Astrocyte of the spinal cord (primary cell): ENCODE measurements around the gene FMO2.
A peak's percentile ranks its signal among the peaks of the same experiment; 100 is the strongest.

Experiments
- DNase-seq: peaks from one replicate; pipeline ENCODE4 v3.0.0; 2011; ENCODE audit warnings: low read depth, low spot score
- H3K4me3 ChIP-seq: 2 replicates; pipeline ENCODE4 v1.5.1; 2011; ENCODE audit warnings: low read depth, mild to moderate bottlenecking, low read length, moderate library complexity
- in situ Hi-C: cut with HindIII; loops from 2 replicates; pipeline ENCODE4 v1.10.0; 2017; ENCODE audit warnings: low sequenced_read_pairs
- TF ChIP-seq, protein P1 (sequence below): IDR thresholded peaks from 2 replicates; pipeline ENCODE4 v1.5.1; 2012; ENCODE audit warnings: low read depth, mild to moderate bottlenecking, low read length, inconsistent platforms

The FMO2 gene

DNA sequence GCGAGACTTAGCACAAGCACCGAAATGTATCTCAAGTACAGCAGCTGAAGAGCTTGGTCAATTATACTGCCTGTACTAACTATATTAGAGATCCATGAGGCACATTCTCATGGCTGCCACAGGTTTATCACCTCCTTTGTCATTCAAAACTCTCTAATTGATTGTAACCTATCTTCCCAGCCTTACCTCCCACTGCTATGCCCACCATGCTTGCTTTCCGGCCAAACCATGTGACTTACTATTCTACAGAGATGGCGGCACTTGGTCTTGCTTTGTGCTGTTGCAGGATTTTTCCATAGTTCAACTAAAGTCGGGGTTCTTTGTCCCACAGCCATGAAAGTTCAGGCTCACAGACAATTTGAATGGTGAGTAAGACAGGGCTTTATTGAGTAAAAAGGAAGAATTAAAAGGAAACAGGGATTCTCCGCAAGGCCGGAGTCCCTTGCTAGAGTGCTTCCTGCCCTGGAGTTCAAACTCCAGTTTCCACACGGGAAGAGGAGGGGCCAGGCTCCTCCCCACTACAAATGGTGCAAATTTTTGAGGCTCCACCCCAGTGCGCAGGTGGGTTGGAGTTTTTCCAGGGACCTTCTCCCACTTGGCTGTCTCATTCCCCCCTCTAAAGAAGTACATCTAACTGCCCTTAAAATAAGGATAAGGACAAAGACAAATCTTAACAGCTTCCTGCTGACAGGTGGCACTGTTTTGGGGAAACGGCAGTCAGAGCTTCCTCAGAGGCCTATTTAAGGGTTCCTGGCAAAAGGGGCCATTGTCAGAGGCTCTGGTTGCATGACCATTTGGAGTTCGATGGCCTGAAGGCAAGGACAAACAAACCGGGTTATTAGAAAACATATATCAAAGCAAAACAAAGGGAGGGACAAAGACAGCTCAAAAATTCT lies 28.7 kb downstream of the FMO2 start:
- in situ Hi-C loops = no loop called here
- TF ChIP-seq, protein P1, sequence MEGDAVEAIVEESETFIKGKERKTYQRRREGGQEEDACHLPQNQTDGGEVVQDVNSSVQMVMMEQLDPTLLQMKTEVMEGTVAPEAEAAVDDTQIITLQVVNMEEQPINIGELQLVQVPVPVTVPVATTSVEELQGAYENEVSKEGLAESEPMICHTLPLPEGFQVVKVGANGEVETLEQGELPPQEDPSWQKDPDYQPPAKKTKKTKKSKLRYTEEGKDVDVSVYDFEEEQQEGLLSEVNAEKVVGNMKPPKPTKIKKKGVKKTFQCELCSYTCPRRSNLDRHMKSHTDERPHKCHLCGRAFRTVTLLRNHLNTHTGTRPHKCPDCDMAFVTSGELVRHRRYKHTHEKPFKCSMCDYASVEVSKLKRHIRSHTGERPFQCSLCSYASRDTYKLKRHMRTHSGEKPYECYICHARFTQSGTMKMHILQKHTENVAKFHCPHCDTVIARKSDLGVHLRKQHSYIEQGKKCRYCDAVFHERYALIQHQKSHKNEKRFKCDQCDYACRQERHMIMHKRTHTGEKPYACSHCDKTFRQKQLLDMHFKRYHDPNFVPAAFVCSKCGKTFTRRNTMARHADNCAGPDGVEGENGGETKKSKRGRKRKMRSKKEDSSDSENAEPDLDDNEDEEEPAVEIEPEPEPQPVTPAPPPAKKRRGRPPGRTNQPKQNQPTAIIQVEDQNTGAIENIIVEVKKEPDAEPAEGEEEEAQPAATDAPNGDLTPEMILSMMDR = no peak
- DNase-seq = no peak
- no peak overlapping the region for H3K4me3 ChIP-seq

DNA sequence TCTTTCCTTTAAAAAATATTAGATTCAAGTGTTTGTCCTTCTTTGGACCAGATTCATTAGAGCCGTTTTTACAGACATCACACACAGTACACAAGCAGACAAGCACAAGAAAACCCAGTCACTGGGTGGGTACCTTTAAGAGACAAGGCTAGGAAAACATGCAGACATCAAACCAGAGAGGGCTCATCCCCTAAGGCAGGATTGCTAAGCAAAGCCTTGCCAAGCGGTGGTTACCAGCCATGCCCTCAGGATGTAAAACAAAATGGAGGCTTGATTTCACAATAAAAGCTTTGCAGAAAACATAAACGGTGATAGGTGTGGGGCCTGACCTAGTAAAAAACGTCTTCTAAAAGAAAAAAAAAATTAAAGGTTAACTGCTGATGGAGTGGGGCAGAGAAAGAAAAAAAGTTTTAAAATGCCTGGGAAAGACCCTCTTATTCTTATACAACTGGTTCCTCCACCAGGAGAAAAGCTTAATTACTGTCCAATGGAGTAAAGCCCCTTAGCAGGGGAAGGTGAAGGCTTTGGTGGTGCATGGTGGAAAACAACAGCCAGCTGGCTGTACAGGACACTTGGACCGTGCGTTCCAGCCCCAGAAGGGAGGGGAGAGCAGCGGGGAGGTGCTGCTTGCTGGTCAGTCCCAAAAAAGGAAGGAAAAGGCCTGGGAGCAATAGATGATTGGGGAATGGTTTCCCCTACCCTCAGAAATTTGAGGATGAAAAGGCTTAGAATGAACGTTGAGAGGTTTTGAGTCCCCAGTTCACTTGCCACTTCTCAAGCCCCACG lies 32.8 kb downstream of the FMO2 start:
- TF ChIP-seq, protein P1 = no peak
- H3K4me3 ChIP-seq = no peak overlapping the region
- in situ Hi-C loops = no loop called here
- no peak for DNase-seq

DNA sequence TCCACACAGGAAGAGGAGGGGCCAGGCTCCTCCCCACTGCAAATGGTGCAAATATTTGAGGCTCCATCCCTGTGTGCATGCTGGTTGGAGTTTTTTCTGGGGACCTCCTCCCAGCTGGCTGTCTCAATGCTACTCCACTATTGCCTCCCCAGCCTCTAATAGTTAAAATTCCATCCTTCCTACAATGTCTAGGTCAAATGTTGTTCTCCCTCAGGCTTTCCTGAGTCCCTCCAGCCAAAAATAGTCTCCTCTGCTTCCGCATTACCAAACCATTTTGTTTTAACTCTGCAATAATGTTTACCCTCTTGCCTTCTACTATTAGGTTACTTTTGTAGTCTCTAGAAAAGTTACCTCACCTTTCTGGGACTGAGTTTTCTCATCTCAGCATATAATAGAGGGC lies 33.6 kb downstream of the FMO2 start:
- in situ Hi-C loops = no loop called here
- no peak for DNase-seq
- no peak overlapping the region for H3K4me3 ChIP-seq
- TF ChIP-seq, protein P1 = no peak

DNA sequence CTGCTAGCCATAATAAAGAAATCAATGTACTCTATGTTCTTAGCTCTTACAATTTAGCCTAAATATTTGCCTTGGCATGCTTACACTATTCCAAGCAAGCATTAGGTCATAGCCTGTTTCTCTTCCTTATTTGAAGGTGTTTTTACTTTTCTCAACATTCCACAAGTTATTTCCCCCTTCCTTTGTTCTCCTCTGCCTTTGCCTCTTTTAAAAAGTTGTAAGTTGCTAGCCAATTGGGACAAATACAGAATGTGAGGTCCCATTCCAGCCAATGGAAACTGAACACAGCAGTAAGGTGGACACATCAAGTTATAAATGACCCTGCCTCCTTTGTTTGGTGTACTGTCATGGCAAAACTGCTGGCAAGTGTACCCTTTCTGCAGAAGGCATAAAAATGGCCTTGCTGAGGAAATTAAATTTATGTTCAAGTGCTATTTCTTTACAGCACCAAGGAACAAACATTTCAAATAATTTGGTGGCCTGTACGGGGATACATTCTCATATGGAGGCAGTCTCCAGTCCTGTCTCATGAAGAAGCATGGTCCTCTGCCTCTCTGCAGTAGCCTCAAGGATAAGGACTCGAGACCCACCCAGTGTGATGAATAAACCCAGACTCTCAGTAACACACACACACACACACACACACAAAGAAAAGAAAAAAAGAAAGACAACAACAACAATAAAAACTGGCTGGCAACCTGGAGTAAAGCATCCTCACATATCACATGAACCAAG lies 34.4 kb downstream of the FMO2 start:
- peak; percentile 89 for DNase-seq
- no peak overlapping the region for H3K4me3 ChIP-seq
- in situ Hi-C loops = no loop called here
- TF ChIP-seq, protein P1 = no peak

DNA sequence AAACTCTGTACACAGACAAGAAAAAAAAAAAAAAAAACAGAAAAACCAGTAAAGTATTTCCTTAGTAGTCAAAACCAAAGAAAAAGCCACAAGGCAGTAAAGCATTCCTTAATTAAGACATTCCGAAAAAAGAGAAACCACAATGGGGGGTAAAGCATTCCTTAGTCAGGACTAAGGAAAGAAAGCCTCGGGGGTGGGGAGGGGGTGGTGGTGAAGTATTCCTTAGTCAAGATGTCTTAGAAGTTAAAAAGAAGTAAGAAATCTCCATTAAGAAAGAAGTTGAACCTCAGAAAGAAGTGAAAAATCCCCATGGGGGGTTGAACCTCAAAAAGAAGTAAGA lies 35.0 kb downstream of the FMO2 start:
- H3K4me3 ChIP-seq = peak overlapping the region; percentile 3
- in situ Hi-C loops = no loop called here
- DNase-seq = peak; percentile 97
- TF ChIP-seq, protein P1 = no peak

DNA sequence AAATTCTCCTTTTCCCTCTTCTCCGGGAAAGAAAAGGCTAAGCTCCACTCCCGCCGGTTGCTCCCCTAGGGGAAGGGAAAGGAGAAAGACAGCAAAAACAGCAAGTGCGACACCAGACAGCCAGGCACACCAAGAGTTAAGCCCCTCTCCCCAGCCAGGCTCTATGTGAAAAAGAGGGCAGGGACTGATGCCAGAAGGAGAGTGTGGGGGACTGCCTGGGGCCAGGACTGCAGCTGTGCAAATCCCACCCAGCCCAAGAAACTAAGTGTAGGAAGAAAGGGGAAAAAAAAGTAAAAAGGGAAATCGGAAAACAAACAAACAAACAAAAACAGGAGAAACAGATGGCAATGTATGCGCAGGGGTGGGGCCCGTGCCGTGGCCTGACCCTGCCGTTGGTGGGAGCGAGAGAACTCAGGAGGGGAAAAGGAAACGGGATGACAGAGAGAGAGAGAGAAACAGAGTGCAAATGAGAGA lies 35.5 kb downstream of the FMO2 start:
- in situ Hi-C loops = no loop called here

More for the DNA sequence above, 35.5 kb downstream of the FMO2 start:
- TF ChIP-seq, protein P1 = peak; percentile 12
- H3K4me3 ChIP-seq = peak overlapping the region; percentile 3
- peak; percentile 92 for DNase-seq
